ENCODE results near the gene TMA7B.

Gene TMA7B

GRCh38 chr22:39940757-39941305 lies 19.4 kb upstream of the TMA7B start:
- no peak overlapping the region for H3K27ac ChIP-seq
- TF ChIP-seq ZFX (IDR thresholded peaks at IDR 0.05; ENCODE audit: borderline replicate concordance), result no peak
- TF ChIP-seq, protein P1, sequence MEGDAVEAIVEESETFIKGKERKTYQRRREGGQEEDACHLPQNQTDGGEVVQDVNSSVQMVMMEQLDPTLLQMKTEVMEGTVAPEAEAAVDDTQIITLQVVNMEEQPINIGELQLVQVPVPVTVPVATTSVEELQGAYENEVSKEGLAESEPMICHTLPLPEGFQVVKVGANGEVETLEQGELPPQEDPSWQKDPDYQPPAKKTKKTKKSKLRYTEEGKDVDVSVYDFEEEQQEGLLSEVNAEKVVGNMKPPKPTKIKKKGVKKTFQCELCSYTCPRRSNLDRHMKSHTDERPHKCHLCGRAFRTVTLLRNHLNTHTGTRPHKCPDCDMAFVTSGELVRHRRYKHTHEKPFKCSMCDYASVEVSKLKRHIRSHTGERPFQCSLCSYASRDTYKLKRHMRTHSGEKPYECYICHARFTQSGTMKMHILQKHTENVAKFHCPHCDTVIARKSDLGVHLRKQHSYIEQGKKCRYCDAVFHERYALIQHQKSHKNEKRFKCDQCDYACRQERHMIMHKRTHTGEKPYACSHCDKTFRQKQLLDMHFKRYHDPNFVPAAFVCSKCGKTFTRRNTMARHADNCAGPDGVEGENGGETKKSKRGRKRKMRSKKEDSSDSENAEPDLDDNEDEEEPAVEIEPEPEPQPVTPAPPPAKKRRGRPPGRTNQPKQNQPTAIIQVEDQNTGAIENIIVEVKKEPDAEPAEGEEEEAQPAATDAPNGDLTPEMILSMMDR (IDR thresholded peaks at IDR 0.05), result no peak

DNA sequence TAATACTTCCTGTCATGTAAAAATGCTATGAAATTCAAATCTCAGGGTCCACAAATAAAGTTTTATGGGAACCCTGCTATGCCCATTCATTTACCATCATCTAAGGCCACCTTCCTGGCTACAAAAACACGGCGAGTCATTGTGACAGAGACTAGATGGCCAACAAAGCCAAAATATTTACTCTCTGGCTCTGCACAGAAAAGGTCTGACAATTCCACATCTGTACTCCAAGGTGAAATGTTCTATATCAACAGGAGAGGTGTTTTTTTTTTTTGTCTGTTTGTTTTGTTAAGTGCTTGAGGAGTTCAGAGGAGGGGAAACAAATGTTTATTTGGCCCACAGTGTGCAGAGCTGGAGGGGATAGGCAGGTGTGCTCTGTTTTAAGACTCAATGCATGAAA lies 18.6 kb upstream of the TMA7B start:
- no peak overlapping the region for H3K27ac ChIP-seq
- no peak for TF ChIP-seq ZFX (IDR thresholded peaks at IDR 0.05; ENCODE audit: borderline replicate concordance)
- TF ChIP-seq, protein P1 (IDR thresholded peaks at IDR 0.05), result no peak

- TF ChIP-seq, protein P1 (IDR thresholded peaks at IDR 0.05), result no peak
- no peak for TF ChIP-seq ZFX (IDR thresholded peaks at IDR 0.05; ENCODE audit: borderline replicate concordance)
- H3K27ac ChIP-seq, result no peak overlapping the region
Observed at GRCh38 chr22:39942439-39943230, 17.6 kb upstream of the TMA7B start.

- TF ChIP-seq, protein P1 (IDR thresholded peaks at IDR 0.05), result peak; percentile 26
- TF ChIP-seq ZFX (IDR thresholded peaks at IDR 0.05; ENCODE audit: borderline replicate concordance), result no peak
Observed at GRCh38 chr22:39943337-39943736, 16.9 kb upstream of the TMA7B start.

DNA sequence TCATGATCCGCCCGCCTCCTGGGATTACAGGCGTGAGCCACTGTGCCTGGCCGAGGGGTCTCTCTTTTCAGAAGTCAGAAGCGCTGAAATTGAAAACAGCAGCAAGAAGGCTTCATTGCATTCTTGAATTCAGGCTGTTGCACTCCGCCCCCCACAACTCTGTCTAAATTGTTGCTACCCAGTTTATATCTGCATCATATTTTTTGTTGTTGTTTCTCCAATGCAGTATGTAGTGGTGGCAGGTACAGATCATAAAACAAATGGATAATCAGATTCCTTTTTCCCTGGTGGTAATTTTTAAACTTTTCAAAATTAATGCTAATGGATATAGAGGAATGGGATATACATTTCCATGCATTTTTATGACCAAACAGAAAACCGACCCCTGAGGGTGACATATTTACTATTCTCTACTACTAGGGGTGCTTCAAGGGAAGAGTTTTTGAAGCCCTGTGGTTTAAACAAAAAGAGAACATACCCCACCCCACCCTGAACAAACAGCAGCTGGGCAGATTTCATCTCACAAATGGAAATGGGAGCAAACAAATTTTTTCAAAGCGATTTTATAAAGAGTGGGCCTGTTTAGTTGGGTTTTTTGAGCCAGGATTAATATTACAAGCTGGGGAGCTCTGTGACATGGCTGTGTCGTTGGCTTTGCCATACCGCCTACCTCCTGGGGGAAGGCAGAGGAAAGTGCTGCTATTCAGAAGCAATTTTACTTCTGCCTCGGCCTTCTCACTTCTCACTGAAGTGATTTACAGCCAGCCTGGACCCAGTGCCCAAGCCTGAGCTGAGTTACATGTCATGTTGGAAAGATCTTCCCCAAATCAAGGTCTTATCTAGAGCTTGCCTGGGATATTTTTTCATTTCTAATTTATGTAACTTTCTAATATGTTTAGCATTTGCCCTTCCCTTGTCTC lies 16.0 kb upstream of the TMA7B start:
- TF ChIP-seq, protein P1 (IDR thresholded peaks at IDR 0.05), result no peak
- H3K27ac ChIP-seq, result no peak overlapping the region

More at GRCh38 chr22:39943337-39943736, 16.9 kb upstream of the TMA7B start:
- H3K27ac ChIP-seq, result no peak overlapping the region

DNA sequence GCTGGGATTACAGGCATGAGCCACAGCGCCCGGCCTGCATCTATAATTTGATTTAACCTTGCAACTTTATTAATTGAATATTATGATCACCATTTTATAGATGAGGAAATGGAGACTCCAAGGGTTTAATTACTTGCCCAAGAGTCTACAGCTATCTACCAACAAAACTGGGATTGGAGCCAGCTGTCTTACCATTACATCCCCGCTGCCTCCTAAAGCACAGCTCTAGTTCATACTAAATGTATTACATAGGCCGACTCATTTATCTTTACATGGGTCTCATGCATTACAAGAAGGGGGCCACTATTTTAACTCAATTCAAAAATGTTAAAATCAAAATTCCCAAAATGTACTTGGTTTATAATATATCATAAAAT lies 14.1 kb upstream of the TMA7B start:
- no peak overlapping the region for H3K27ac ChIP-seq
- no peak for TF ChIP-seq ZFX (IDR thresholded peaks at IDR 0.05; ENCODE audit: borderline replicate concordance)
- TF ChIP-seq, protein P1 (IDR thresholded peaks at IDR 0.05), result no peak
